ENCODE results near the gene CHST11. TPM values are rescaled to one million over a fixed set of nuclear protein-coding genes. Genes with fewer than 3 reads are reported as not detected.

Gene CHST11
- total RNA-seq, 2 donors from 2014 or later: 4.6 to 14.5 TPM

- H3K36me3 ChIP-seq (replicated peaks in 1 of 2; ENCODE audit: insufficient read depth in 1 of 2, low read depth in 2 of 2): no peaks in the 10 kb centered on the region
- intact Hi-C loops (cut with DNase I): no loop called here
- TF ChIP-seq POLR2A (IDR thresholded peaks at IDR 0.05): no peak
- no peak for TF ChIP-seq CTCF (IDR thresholded peaks at IDR 0.05)
- WGBS, 2 donors: 90 to 97% methylated on average over 4 of the region's 4 CpGs
- no peak overlapping the region for H3K4me3 ChIP-seq
- ATAC-seq: no peak
- no peaks in the 10 kb centered on the region for H3K27me3 ChIP-seq
- no peak overlapping the region for H3K27ac ChIP-seq
- no peak for DNase-seq
- H3K4me1 ChIP-seq: no peaks in the 10 kb centered on the region
- H3K9me3 ChIP-seq: no peaks in the 10 kb centered on the region
Measured at GRCh38 chr12:104469066-104469465, 12.3 kb downstream of the CHST11 start.

- H3K4me3 ChIP-seq: no peak overlapping the region
- ATAC-seq (no peak), DNase-seq (no peak)
- no peaks in the 10 kb centered on the region for H3K4me1 ChIP-seq
- TF ChIP-seq CTCF (IDR thresholded peaks at IDR 0.05): no peak
- TF ChIP-seq POLR2A (IDR thresholded peaks at IDR 0.05): no peak
- H3K9me3 ChIP-seq: no peaks in the 10 kb centered on the region
- no peaks in the 10 kb centered on the region for H3K36me3 ChIP-seq (replicated peaks in 1 of 2; ENCODE audit: insufficient read depth in 1 of 2, low read depth in 2 of 2)
- intact Hi-C loops (cut with DNase I): no loop called here
- no peaks in the 10 kb centered on the region for H3K27me3 ChIP-seq
- no peak overlapping the region for H3K27ac ChIP-seq
- WGBS, 2 donors: 78 to 94% methylated on average over 1 of the region's 1 CpG
Measured at GRCh38 chr12:104469523-104469922, 12.8 kb downstream of the CHST11 start.

- ATAC-seq (no peak), DNase-seq (no peak)
- intact Hi-C loops (cut with DNase I): no loop called here
- Histone ChIP-seq H3K4me1 (no peaks in the 10 kb centered on the region), H3K36me3 (replicated peaks in 1 of 2; ENCODE audit: insufficient read depth in 1 of 2, low read depth in 2 of 2) (no peaks in the 10 kb centered on the region), H3K4me3 (no peak overlapping the region), H3K27me3 (no peaks in the 10 kb centered on the region), H3K9me3 (no peaks in the 10 kb centered on the region), H3K27ac (no peak overlapping the region)
- WGBS, 2 donors: 82 to 92% methylated on average over 1 of the region's 1 CpG
- TF ChIP-seq POLR2A (IDR thresholded peaks at IDR 0.05): no peak
- no peak for TF ChIP-seq CTCF (IDR thresholded peaks at IDR 0.05)
Measured at GRCh38 chr12:104470521-104470920, 13.8 kb downstream of the CHST11 start.

DNA sequence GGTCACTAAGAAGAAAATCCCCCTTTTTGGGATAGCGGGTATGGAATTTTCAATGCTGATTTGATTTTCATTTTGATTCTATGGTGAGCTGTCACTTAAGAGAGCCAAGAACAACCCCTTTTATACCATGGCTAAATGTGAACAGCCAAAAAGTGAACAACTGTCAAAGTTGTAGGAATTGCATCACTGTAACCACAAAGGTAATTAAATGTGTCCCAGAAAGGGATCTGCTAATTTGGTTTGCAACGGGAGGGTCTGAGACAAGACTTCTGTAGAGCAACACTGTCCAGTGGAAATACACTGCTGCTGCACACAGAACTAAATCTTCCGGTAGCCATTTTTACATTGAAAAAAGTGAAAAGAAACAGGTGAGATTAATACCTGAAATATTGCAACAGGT is 14.6 kb downstream of the CHST11 start:
- H3K4me3 ChIP-seq: no peak overlapping the region
- WGBS, 2 donors: 79 to 93% methylated on average over 3 of the region's 3 CpGs
- intact Hi-C loops (cut with DNase I): no loop called here

More for the DNA sequence above, 14.6 kb downstream of the CHST11 start:
- Histone ChIP-seq H3K27ac (no peak overlapping the region), H3K36me3 (replicated peaks in 1 of 2; ENCODE audit: insufficient read depth in 1 of 2, low read depth in 2 of 2) (no peaks in the 10 kb centered on the region), H3K4me1 (no peaks in the 10 kb centered on the region), H3K27me3 (no peaks in the 10 kb centered on the region), H3K9me3 (no peaks in the 10 kb centered on the region)
- ATAC-seq (no peak), DNase-seq (no peak)
- no peak for TF ChIP-seq CTCF (IDR thresholded peaks at IDR 0.05)
- TF ChIP-seq POLR2A (IDR thresholded peaks at IDR 0.05): no peak
